ENCODE measurements around the gene SLC11A1. TPM values are rescaled to one million over a fixed set of nuclear protein-coding genes. Genes with fewer than 3 reads are reported as not detected.
A peak's percentile ranks its signal among the peaks of the same experiment; 100 is the strongest.

Gene SLC11A1
- polyA plus RNA-seq, 1 donor (not counting 4 experiments of a cell fraction or from before 2014, with no cell fraction given), result 0.46 TPM

DNA sequence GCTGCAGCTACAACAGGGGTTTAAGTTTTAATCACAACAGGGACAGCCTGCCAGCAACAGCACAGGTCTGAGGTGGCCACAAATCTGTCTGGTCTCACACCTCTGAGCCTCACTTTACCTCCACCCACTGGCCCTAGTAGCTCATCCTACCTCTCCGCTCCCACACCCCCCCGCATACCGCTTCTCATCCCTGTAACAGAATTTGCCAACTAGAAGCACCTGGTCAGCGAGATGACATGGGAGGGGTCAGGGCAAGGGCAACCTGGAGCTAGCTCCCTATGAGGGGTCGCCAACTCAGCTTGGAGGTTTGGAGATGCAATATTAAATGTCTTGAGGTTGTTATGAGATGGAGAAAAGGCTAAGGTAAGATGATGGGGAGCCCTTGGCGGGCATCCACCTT is 17.9 kb upstream of the SLC11A1 start:
- Histone ChIP-seq H3K4me1 (ENCODE audit: control insufficient read depth, extremely low read depth, insufficient read depth, low read length) (peaks cover 4% of the 10 kb centered on the region), H4K20me1 (ENCODE audit: control insufficient read depth, extremely low read depth, insufficient read depth, low read length) (no peaks in the 10 kb centered on the region), H3K9me3 (ENCODE audit: control insufficient read depth, low read depth, low read length) (no peaks in the 10 kb centered on the region), H2AFZ (ENCODE audit: control insufficient read depth, low read length) (no peak overlapping the region), H3K79me2 (ENCODE audit: control insufficient read depth, insufficient read depth, low read length) (no peaks in the 10 kb centered on the region), H3K4me2 (ENCODE audit: control insufficient read depth, extremely low read depth, insufficient read depth, low read depth, low read length) (no peak overlapping the region), H3K27ac (ENCODE audit: control insufficient read depth, insufficient read depth, low read length) (no peak overlapping the region), H3K9ac (ENCODE audit: control insufficient read depth, extremely low read depth, insufficient read depth, low read length) (no peak overlapping the region), H3K27me3 (ENCODE audit: control insufficient read depth, extremely low read depth, insufficient read depth, low read length) (no peaks in the 10 kb centered on the region), H3K9me1 (ENCODE audit: control insufficient read depth, extremely low read depth, insufficient read depth, low read length) (no peaks in the 10 kb centered on the region), H3K4me3 (ENCODE audit: control insufficient read depth in 2 of 3, extremely low read depth in 1 of 3, insufficient read depth in 2 of 3, low read depth in 1 of 3, low read length in 3 of 3) (no peak overlapping the region), H3K36me3 (ENCODE audit: control insufficient read depth in 2 of 2, extremely low read depth in 1 of 2, insufficient read depth in 2 of 2, low read length in 2 of 2) (no peaks in the 10 kb centered on the region)
- FAIRE-seq, result no peak
- dilution Hi-C loops (cut with MboI; ENCODE audit: extremely low pct_ligation_motif_present, low sequenced_read_pairs), result no loop called here
- TF ChIP-seq, protein P1, sequence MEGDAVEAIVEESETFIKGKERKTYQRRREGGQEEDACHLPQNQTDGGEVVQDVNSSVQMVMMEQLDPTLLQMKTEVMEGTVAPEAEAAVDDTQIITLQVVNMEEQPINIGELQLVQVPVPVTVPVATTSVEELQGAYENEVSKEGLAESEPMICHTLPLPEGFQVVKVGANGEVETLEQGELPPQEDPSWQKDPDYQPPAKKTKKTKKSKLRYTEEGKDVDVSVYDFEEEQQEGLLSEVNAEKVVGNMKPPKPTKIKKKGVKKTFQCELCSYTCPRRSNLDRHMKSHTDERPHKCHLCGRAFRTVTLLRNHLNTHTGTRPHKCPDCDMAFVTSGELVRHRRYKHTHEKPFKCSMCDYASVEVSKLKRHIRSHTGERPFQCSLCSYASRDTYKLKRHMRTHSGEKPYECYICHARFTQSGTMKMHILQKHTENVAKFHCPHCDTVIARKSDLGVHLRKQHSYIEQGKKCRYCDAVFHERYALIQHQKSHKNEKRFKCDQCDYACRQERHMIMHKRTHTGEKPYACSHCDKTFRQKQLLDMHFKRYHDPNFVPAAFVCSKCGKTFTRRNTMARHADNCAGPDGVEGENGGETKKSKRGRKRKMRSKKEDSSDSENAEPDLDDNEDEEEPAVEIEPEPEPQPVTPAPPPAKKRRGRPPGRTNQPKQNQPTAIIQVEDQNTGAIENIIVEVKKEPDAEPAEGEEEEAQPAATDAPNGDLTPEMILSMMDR (optimal IDR thresholded peaks at IDR 0.05 in 1 of 3, IDR thresholded peaks at IDR 0.05 in 1 of 3, conservative IDR thresholded peaks at IDR 0.05 in 1 of 3; ENCODE audit: extremely low read depth in 1 of 3, insufficient read depth in 2 of 3, low read length in 3 of 3), result no peak
- no peak for TF ChIP-seq EZH2 (IDR thresholded peaks at IDR 0.05; ENCODE audit: low read length)
- DNase-seq (ENCODE audit: low read depth, low spot score), result no peak

GRCh38 chr2:218366621-218367414 is 15.3 kb upstream of the SLC11A1 start:
- H3K9me3 ChIP-seq (ENCODE audit: control insufficient read depth, low read depth, low read length), result no peaks in the 10 kb centered on the region
- peaks cover 4% of the 10 kb centered on the region for H3K4me1 ChIP-seq (ENCODE audit: control insufficient read depth, extremely low read depth, insufficient read depth, low read length)
- no peaks in the 10 kb centered on the region for H3K36me3 ChIP-seq (ENCODE audit: control insufficient read depth in 2 of 2, extremely low read depth in 1 of 2, insufficient read depth in 2 of 2, low read length in 2 of 2)
- TF ChIP-seq, protein P1 (optimal IDR thresholded peaks at IDR 0.05 in 1 of 3, IDR thresholded peaks at IDR 0.05 in 1 of 3, conservative IDR thresholded peaks at IDR 0.05 in 1 of 3; ENCODE audit: extremely low read depth in 1 of 3, insufficient read depth in 2 of 3, low read length in 3 of 3), result no peak
- no peak for TF ChIP-seq EZH2 (IDR thresholded peaks at IDR 0.05; ENCODE audit: low read length)
- H3K9me1 ChIP-seq (ENCODE audit: control insufficient read depth, extremely low read depth, insufficient read depth, low read length), result no peaks in the 10 kb centered on the region
- FAIRE-seq (no peak), DNase-seq (ENCODE audit: low read depth, low spot score) (no peak)
- dilution Hi-C loops (cut with MboI; ENCODE audit: extremely low pct_ligation_motif_present, low sequenced_read_pairs), result no loop called here
- no peak overlapping the region for H3K27ac ChIP-seq (ENCODE audit: control insufficient read depth, insufficient read depth, low read length)
- peak overlapping the region; percentile 77 for H3K4me2 ChIP-seq (ENCODE audit: control insufficient read depth, extremely low read depth, insufficient read depth, low read depth, low read length)
- no peaks in the 10 kb centered on the region for H4K20me1 ChIP-seq (ENCODE audit: control insufficient read depth, extremely low read depth, insufficient read depth, low read length)
- H3K79me2 ChIP-seq (ENCODE audit: control insufficient read depth, insufficient read depth, low read length), result no peaks in the 10 kb centered on the region
- no peak overlapping the region for H3K9ac ChIP-seq (ENCODE audit: control insufficient read depth, extremely low read depth, insufficient read depth, low read length)
- H3K27me3 ChIP-seq (ENCODE audit: control insufficient read depth, extremely low read depth, insufficient read depth, low read length), result no peaks in the 10 kb centered on the region
- H3K4me3 ChIP-seq (ENCODE audit: control insufficient read depth in 2 of 3, extremely low read depth in 1 of 3, insufficient read depth in 2 of 3, low read depth in 1 of 3, low read length in 3 of 3), result no peak overlapping the region
- no peak overlapping the region for H2AFZ ChIP-seq (ENCODE audit: control insufficient read depth, low read length)

All from keratinocyte (primary cell).